Duodenal mucosa (tissue), 2 donors: ENCODE data around the gene RHOJ.

Experiments
- H3K27ac ChIP-seq: one replicate; pipeline ENCODE4 v1.7.0; 2013; ENCODE audit warnings: low read depth, low read length
- H3K27me3 ChIP-seq, 2 donors: one replicate each; pipeline ENCODE4 v1.7.0; 2013; ENCODE audit warnings: low read length in 2 of 2, control low read depth in 1 of 2; ENCODE audit not compliant: insufficient read depth in 2 of 2, control insufficient read depth in 1 of 2
- H3K36me3 ChIP-seq, 2 donors: one replicate each; pipeline ENCODE4 v1.7.0; 2013; ENCODE audit warnings: low read length in 2 of 2, control low read depth in 1 of 2; ENCODE audit not compliant: insufficient read depth in 2 of 2, control insufficient read depth in 1 of 2
- H3K4me1 ChIP-seq, 2 donors: one replicate each; pipeline ENCODE4 v1.7.0; 2013; ENCODE audit warnings: low read length in 2 of 2, control low read depth in 1 of 2; ENCODE audit not compliant: insufficient read depth in 2 of 2, control insufficient read depth in 1 of 2
- H3K4me3 ChIP-seq, 2 donors: one replicate each; pipeline ENCODE4 v1.7.0; 2013; ENCODE audit warnings: low read length in 2 of 2, low read depth in 1 of 2
- H3K9ac ChIP-seq, 2 donors: one replicate each; pipeline ENCODE4 v1.7.0; 2013; ENCODE audit warnings: low read length in 2 of 2, low read depth in 1 of 2
- H3K9me3 ChIP-seq, 2 donors: one replicate each; pipeline ENCODE4 v1.7.0; 2013; ENCODE audit warnings: low read length in 2 of 2, control low read depth in 1 of 2; ENCODE audit not compliant: control insufficient read depth in 1 of 2

Gene RHOJ

DNA sequence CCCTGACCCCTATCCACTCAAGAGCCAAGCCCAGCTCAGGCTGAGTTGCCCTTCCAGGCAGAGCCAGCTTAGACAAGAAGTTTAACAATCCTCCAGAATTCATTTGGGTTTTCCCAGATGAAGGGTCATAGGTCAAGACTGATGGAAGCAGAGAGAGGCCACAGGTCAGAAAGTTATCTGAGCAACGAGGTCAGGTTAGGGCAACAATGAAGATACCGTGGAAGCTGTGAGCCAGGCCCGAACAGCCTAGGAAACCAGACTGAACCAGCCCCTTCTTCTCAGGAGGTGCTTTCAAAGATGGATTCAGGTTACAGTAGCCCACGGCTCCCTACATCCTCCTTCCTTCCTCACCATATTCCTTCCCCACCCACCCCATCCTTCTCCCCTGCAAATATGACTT is 53.1 kb downstream of the RHOJ start:
- no peaks in the 10 kb centered on the region for H3K27me3 ChIP-seq
- H3K9ac ChIP-seq, result no peak overlapping the region
- no peak overlapping the region for H3K4me3 ChIP-seq
- no peaks in the 10 kb centered on the region for H3K4me1 ChIP-seq
- H3K27ac ChIP-seq, result no peak overlapping the region
- no peaks in the 10 kb centered on the region for H3K36me3 ChIP-seq
- no peaks in the 10 kb centered on the region for H3K9me3 ChIP-seq

DNA sequence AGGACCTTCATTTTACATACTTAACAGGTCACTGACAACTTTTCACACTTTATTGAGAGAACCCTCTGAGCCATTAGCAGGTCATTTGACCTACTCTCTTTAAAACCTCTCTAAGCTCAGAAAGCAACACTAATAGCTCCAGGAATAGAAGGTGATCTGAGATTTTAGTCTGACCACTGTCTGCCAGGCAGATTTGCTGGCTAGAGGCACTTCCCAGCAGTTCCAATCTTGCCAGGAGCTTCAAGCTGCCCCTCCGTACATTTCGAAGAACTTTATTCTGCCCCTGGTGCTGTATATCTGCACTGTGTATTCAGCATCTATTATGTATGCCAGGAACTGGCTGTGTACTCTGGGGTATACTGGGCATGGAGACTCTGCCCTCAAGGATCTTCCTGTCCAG is 58.2 kb downstream of the RHOJ start:
- no peak overlapping the region for H3K27ac ChIP-seq
- no peak overlapping the region for H3K9ac ChIP-seq
- no peaks in the 10 kb centered on the region for H3K36me3 ChIP-seq
- no peak overlapping the region for H3K4me3 ChIP-seq
- H3K4me1 ChIP-seq, result no peaks in the 10 kb centered on the region
- H3K27me3 ChIP-seq, result no peaks in the 10 kb centered on the region
- H3K9me3 ChIP-seq, result no peaks in the 10 kb centered on the region

DNA sequence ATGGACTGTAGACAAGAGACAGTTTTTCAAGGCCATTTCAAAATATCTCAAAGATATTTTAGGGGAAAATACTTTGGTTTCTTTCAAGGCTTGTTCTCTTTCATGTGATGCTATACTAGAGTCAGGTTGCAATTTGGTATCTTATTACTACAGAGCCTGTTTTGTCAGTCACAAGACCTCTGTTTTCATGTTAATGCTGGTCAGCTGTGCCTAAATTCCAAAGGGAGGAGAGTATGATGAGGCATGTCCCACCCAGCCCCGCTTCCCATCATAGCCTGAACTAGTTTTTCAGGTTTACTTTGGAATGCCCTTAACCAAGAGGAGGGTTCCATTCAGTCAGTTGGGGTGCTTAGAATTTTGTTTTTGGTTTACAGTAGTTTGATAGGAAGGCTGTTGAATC is 61.9 kb downstream of the RHOJ start:
- no peak overlapping the region for H3K27ac ChIP-seq
- H3K9me3 ChIP-seq, result no peaks in the 10 kb centered on the region

DNA sequence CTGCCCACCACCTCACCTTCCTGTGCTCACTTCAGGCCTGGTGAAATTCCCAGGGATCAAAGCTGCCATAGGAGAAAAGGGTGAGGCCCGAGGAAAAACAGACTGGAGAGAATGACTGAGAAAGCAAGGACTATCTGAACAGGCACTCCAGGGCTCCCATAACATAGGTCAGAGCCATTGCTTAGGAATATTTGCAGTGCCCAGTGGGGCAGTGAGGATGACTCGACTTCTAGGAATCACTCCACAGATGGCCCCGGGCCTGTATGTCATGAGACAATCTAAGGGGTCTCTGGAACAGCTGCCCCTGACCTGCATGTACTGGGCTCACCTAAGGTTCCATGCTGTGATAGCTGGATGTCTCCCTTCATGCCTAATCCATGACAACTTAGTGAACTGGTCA is 62.9 kb downstream of the RHOJ start:
- H3K9ac ChIP-seq, result no peak overlapping the region
- no peaks in the 10 kb centered on the region for H3K9me3 ChIP-seq
- H3K36me3 ChIP-seq, result no peaks in the 10 kb centered on the region
- no peaks in the 10 kb centered on the region for H3K27me3 ChIP-seq
- H3K27ac ChIP-seq, result no peak overlapping the region
- no peak overlapping the region for H3K4me3 ChIP-seq
- no peaks in the 10 kb centered on the region for H3K4me1 ChIP-seq

More for the DNA sequence above, 61.9 kb downstream of the RHOJ start:
- no peaks in the 10 kb centered on the region for H3K4me1 ChIP-seq
- H3K36me3 ChIP-seq, result no peaks in the 10 kb centered on the region
- H3K4me3 ChIP-seq, result no peak overlapping the region
- no peak overlapping the region for H3K9ac ChIP-seq
- no peaks in the 10 kb centered on the region for H3K27me3 ChIP-seq

DNA sequence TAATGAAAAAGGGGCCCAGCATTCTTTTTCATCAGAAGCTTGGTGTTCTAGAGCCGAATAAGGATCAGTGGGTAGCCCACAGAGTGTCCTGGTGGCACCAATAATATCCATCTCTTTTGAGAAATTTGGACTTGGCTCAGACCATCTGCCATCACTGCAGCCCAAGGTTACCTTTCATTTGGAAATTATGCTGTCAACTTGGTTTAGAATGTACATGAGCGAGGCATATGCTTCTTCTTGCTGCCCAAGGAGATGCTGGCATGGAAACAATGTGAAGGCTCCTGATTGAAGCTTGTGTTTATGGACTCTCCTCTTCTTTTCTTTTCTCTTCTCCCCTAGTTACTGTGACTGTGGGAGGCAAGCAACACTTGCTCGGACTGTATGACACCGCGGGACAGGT is 64.5 kb downstream of the RHOJ start:
- H3K4me3 ChIP-seq, result no peak overlapping the region
- no peaks in the 10 kb centered on the region for H3K4me1 ChIP-seq
- H3K9ac ChIP-seq, result no peak overlapping the region
- H3K27me3 ChIP-seq, result no peaks in the 10 kb centered on the region
- H3K9me3 ChIP-seq, result no peaks in the 10 kb centered on the region
- no peak overlapping the region for H3K27ac ChIP-seq
- no peaks in the 10 kb centered on the region for H3K36me3 ChIP-seq

DNA sequence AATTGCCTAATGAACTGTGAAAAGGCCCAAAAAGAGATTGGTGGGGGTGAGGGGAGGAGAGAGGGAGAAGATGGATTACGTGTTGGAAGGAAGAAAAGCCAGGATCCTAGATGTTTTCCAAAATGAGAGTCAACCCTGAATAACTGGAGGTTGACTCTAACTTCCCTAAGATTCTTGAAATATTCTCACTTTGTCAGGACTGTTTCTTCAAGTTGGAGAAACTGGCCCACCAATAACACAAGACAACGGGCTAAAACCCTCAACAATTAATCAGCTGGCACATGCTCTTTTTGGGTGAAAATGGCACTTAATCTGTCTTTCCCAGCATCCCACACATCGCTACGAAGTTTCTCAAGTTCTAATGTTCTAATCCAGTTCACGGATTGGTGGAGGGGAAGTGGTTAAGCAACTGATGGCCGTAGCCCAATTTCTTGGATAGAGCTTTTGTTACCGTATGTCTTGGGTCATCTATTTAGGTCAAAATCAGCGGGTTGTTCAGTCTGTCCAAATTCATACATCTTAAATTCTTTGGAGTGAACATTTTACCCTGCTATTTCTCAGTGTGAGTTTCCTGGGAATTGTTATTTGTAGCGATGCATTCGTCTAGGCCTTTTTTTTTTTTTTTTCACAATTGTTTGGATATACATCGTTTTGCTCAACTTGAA is 65.5 kb downstream of the RHOJ start:
- Histone ChIP-seq H3K27ac (no peak overlapping the region), H3K9ac (no peak overlapping the region), H3K36me3 (no peaks in the 10 kb centered on the region), H3K27me3 (no peaks in the 10 kb centered on the region), H3K9me3 (no peaks in the 10 kb centered on the region), H3K4me3 (no peak overlapping the region), H3K4me1 (no peaks in the 10 kb centered on the region)

DNA sequence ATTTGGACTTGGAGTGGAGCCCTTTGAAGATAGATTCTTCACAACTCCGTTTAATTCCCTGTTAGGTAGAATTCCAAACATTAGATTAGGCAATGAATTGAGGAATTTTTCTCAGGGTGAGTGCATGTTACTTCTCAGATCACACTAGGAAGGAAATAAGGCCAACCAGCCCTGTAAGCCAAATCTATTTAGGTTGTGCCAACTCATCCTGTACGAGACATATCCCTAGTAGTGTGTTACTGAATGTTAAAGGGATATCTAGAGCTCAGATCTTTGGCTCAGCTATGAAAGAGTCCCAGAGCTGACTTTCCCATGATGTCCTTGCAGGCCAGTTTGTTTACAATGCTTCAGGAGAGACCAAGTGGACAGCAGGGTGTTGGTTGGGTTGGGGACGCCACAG is 68.9 kb downstream of the RHOJ start:
- Histone ChIP-seq H3K4me3 (no peak overlapping the region), H3K4me1 (no peaks in the 10 kb centered on the region), H3K36me3 (no peaks in the 10 kb centered on the region), H3K9ac (no peak overlapping the region), H3K27ac (no peak overlapping the region), H3K9me3 (no peaks in the 10 kb centered on the region), H3K27me3 (no peaks in the 10 kb centered on the region)

DNA sequence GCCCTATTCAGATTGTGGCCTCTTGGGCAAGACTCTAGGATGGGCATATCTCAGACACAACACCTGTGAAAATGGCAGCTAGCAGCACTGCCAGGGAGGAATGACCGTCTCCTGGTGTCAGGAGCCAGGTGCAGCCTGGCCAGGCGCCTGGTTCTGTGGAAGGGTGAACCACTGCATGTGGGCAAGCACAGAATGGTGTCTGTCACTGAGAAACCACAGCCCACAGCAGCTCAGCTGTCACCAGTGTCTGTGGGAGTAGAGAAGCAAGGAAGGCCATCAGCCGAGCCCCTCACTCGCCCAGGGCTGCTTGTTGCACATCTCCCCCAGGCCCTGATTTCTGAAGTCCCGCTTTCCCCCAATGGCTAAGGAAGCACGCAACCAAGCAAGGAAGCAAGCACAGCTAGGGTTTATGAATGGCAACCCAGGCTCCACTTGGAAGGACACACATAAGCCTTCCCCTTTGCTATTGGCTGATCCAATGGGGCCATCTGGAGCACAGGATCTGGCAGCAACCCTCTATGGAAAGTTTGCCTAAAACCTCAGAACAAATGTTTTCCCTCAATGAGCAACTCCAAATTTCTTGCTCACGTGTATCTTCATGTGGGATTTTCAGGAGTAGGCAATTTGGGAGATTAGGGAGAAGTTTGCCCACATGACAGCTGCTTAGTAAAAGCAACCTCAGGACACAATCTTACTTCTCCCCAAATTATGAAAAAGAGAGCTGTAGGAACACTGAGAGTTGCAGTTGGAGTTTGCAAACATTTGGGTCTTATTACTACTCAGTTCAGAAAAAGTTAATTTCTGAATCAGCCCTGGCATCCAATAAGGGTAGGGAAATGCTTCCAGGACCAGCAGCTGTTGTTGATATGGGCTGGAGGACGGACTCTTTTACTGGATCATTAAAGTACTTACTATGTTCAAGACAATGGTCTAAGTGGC is 69.7 kb downstream of the RHOJ start:
- H3K9me3 ChIP-seq, result no peaks in the 10 kb centered on the region
- no peak overlapping the region for H3K4me3 ChIP-seq
- H3K27ac ChIP-seq, result no peak overlapping the region
- H3K36me3 ChIP-seq, result no peaks in the 10 kb centered on the region
- no peaks in the 10 kb centered on the region for H3K27me3 ChIP-seq
- no peak overlapping the region for H3K9ac ChIP-seq
- H3K4me1 ChIP-seq, result no peaks in the 10 kb centered on the region

DNA sequence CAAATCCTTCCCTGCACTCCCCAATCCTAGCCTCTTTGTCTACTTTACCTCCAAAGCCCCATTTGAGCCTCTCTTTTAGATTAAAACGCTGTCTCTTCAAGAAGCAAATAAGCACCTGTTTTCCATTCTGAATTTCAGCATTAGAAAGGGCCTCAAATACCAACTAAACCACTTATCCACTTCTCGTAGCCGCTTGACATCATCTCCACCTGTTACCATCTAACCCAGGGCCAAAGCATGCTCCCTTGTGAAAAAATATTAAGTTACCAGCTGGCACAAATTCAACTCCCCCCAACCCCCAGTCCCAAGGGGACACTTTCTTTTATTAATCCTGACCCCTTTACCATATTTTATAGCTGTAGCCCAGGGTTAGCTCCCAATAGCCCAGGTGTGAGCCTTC is 71.4 kb downstream of the RHOJ start:
- H3K27ac ChIP-seq, result no peak overlapping the region
- no peaks in the 10 kb centered on the region for H3K27me3 ChIP-seq

DNA sequence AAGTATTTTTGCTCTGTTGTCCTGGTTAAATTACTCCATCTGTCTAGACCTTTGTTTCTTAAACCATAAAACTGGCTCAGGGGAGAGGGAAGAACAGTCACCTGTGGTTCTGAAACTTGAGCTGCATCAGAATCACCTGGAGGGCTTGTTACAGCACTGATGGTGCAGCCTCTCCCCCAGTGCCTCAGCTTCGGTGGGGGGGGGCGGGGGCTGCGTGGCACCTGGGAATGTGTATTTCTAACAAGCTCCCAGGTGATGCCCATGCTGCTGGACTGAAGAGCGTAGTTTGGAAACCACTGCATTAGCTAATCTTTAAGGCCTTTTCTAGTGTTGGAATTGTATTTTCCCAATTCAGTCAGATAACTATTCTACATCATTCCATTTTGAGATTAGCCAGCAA is 71.8 kb downstream of the RHOJ start:
- H3K4me3 ChIP-seq, result no peak overlapping the region
- H3K9me3 ChIP-seq, result no peaks in the 10 kb centered on the region
- no peaks in the 10 kb centered on the region for H3K4me1 ChIP-seq
- no peaks in the 10 kb centered on the region for H3K27me3 ChIP-seq
- no peak overlapping the region for H3K9ac ChIP-seq
- no peak overlapping the region for H3K27ac ChIP-seq
- no peaks in the 10 kb centered on the region for H3K36me3 ChIP-seq

More for the DNA sequence above, 71.4 kb downstream of the RHOJ start:
- no peaks in the 10 kb centered on the region for H3K9me3 ChIP-seq
- no peak overlapping the region for H3K4me3 ChIP-seq
- H3K9ac ChIP-seq, result no peak overlapping the region
- no peaks in the 10 kb centered on the region for H3K4me1 ChIP-seq
- no peaks in the 10 kb centered on the region for H3K36me3 ChIP-seq
